Kidney (tissue), 14 donors: ENCODE data around the gene IPCEF1. TPM values are rescaled to one million over a fixed set of nuclear protein-coding genes. Genes with fewer than 3 reads are reported as not detected.
"Not testable (repeated sequence)": the region's sequence is repeated elsewhere in the genome, so short reads cannot be mapped to it uniquely, and the experiment has no call there.

Source experiments
- DNase-seq, 5 donors: peaks; one replicate each; pipeline ENCODE4 v3.0.0-alpha.2; 2013 to 2020
- FAIRE-seq: peaks from 2 replicates; lab custom pipeline; 2012; peaks lifted over from hg19 to GRCh38; lab: Jason Lieb, UNC
- H3K27ac ChIP-seq, 2 donors: one replicate each; pipeline ENCODE4 v1.7.0; 2013; ENCODE audit warnings: low read depth in 2 of 2, low read length in 2 of 2, inconsistent platforms in 1 of 2
- H3K27me3 ChIP-seq: one replicate; pipeline ENCODE4 v1.7.1; 2013; ENCODE audit warnings: low read length, inconsistent platforms; ENCODE audit not compliant: control insufficient read depth, insufficient read depth
- H3K36me3 ChIP-seq, 3 donors: one replicate each; pipeline versions ENCODE4 v1.7.0 to v1.7.1; 2013; ENCODE audit warnings: low read length in 3 of 3, control low read depth in 1 of 3, inconsistent platforms in 1 of 3; ENCODE audit not compliant: insufficient read depth in 3 of 3, control insufficient read depth in 2 of 3
- H3K4me1 ChIP-seq, 3 donors: one replicate each; pipeline versions ENCODE4 v1.7.0 to v1.7.1; 2013; ENCODE audit warnings: low read length in 3 of 3, inconsistent platforms in 1 of 3, low read depth in 1 of 3; ENCODE audit not compliant: control insufficient read depth in 2 of 3, insufficient read depth in 2 of 3
- H3K4me3 ChIP-seq, 3 donors: one replicate each; pipeline versions ENCODE4 v1.7.0 to v1.8.1; 2013; ENCODE audit warnings: low read length in 3 of 3, control low read depth in 1 of 3, inconsistent platforms in 1 of 3
- H3K9ac ChIP-seq, 3 donors: one replicate each; pipeline versions ENCODE4 v1.7.0 to v1.7.1; 2013; ENCODE audit warnings: low read length in 3 of 3, control low read depth in 1 of 3, inconsistent platforms in 1 of 3
- H3K9me3 ChIP-seq, 3 donors: one replicate each; pipeline versions ENCODE4 v1.7.0 to v1.7.1; 2013; ENCODE audit warnings: low read length in 3 of 3, control low read depth in 1 of 3, inconsistent platforms in 1 of 3; ENCODE audit not compliant: control insufficient read depth in 2 of 3, insufficient read depth in 1 of 3
- CTCF ChIP-seq: IDR thresholded peaks from 3 replicates; pipeline ENCODE4 v1.5.1; 2012; ENCODE audit warnings: mild to moderate bottlenecking, moderate library complexity, borderline replicate concordance; ENCODE audit not compliant: insufficient read depth; ENCODE audit errors: extremely low read depth
- intact Hi-C: fragments of 100-400 bp; cut with DNase I; formaldehyde crosslinking; loops from one replicate; pipeline ENCODE4 v1.11.1; 2022
- polyA plus RNA-seq: library from polyadenylated mRNA; stranded (reverse); fragments of 350-450 nt; fragmentation: Illumina TruSeq; extraction: RNeasy Lipid Tissue Mini Kit (QIAGEN cat#74804); gene quantifications from one replicate; pipeline ENCODE4 v1.2.3, GENCODE V29; 2014; ENCODE audit warnings: low read depth, low replicate concordance; ENCODE audit not compliant: insufficient read depth
- total RNA-seq: library from RNA; stranded (reverse); fragmentation: NEBNext Ultra II Directional; extraction: Animal tissue kit (Norgen Biotek cat#: 25700); gene quantifications from one replicate; pipeline ENCODE4 v1.2.1, GENCODE V29; 2021
- donor health status: control.
- donor health status: control.
- donor health status: control.
- donor health status: control.
- donor health status: control.
- donor health status: DM: yes; HTN: yes; CAD: no.
- donor health status: Normal renal cell carcinoma (clear cell type).

The IPCEF1 gene
- total and polyA plus RNA-seq, 2 donors from 2014 or later, result 2.7 to 25.9 TPM

GRCh38 chr6:154308986-154309385, 47.6 kb downstream of the IPCEF1 start:
- Histone ChIP-seq H3K27ac (no peak overlapping the region), H3K9ac (no peak overlapping the region), H3K9me3 (no peaks in the 10 kb centered on the region), H3K4me1 (no peaks in the 10 kb centered on the region), H3K27me3 (no peaks in the 10 kb centered on the region), H3K36me3 (no peaks in the 10 kb centered on the region), H3K4me3 (no peak overlapping the region)
- FAIRE-seq, result no peak
- intact Hi-C loops, result no loop called here
- no peak for TF ChIP-seq CTCF
- DNase-seq, result no peak

GRCh38 chr6:154307696-154308425, 48.7 kb downstream of the IPCEF1 start:
- H3K4me1 ChIP-seq, result no peaks in the 10 kb centered on the region
- no peaks in the 10 kb centered on the region for H3K9me3 ChIP-seq

GRCh38 chr6:154307147-154307546, 49.5 kb downstream of the IPCEF1 start:
- FAIRE-seq, DNase-seq, H3K4me3 ChIP-seq, H3K27ac ChIP-seq, H3K27me3 ChIP-seq, H3K4me1 ChIP-seq, intact Hi-C loops, H3K9ac ChIP-seq, H3K9me3 ChIP-seq, H3K36me3 ChIP-seq: not testable (repeated sequence)

More at GRCh38 chr6:154307696-154308425, 48.7 kb downstream of the IPCEF1 start:
- Histone ChIP-seq H3K36me3 (no peaks in the 10 kb centered on the region), H3K27me3 (no peaks in the 10 kb centered on the region), H3K27ac (no peak overlapping the region), H3K9ac (no peak overlapping the region), H3K4me3 (no peak overlapping the region)
- FAIRE-seq (no peak), DNase-seq (no peak)
- intact Hi-C loops, result no loop called here
- TF ChIP-seq CTCF, result no peak

- DNase-seq (no peak), FAIRE-seq (no peak)
- intact Hi-C loops, result no loop called here
- Histone ChIP-seq H3K27ac (no peak overlapping the region), H3K9me3 (no peaks in the 10 kb centered on the region), H3K27me3 (no peaks in the 10 kb centered on the region), H3K9ac (no peak overlapping the region), H3K4me3 (no peak overlapping the region), H3K4me1 (no peaks in the 10 kb centered on the region), H3K36me3 (no peaks in the 10 kb centered on the region)
- no peak for TF ChIP-seq CTCF
Measured at GRCh38 chr6:154306696-154307095, 49.9 kb downstream of the IPCEF1 start.
